ENCODE data around the gene ZNHIT1. TPM values are rescaled to one million over a fixed set of nuclear protein-coding genes. Genes with fewer than 3 reads are reported as not detected.

The ZNHIT1 gene
- total RNA-seq, 1 experiment from 2014 or later, result 121 TPM

Other genes with a start within 250 kb of the ZNHIT1 start
- 0.72 and 5.6 TPM in 2 replicates for gene MUC12, start 248.6 kb upstream of the ZNHIT1 start, total RNA-seq (2014; rRNA removed; shearing (Covaris generic))
- gene MUC17, start 198.1 kb upstream of the ZNHIT1 start, total RNA-seq (2014; rRNA removed; shearing (Covaris generic)), result not detected in 2 replicates
- gene TRIM56, start 132.7 kb upstream of the ZNHIT1 start, total RNA-seq (2014; rRNA removed; shearing (Covaris generic)), result 4.7 and 5.0 TPM in 2 replicates
- gene SERPINE1, start 91.1 kb upstream of the ZNHIT1 start, total RNA-seq (2014; rRNA removed; shearing (Covaris generic)), result 221 and 238 TPM in 2 replicates
- 135 and 162 TPM in 2 replicates for gene AP1S1, start 63.7 kb upstream of the ZNHIT1 start, total RNA-seq (2014; rRNA removed; shearing (Covaris generic))
- gene VGF, start 52.6 kb upstream of the ZNHIT1 start, total RNA-seq (2014; rRNA removed; shearing (Covaris generic)), result 0.12 and 0.59 TPM in 2 replicates
- not detected in 2 replicates for gene NAT16, start 37.9 kb upstream of the ZNHIT1 start, total RNA-seq (2014; rRNA removed; shearing (Covaris generic))
- gene MOGAT3, start 17.1 kb upstream of the ZNHIT1 start, total RNA-seq (2014; rRNA removed; shearing (Covaris generic)), result not detected in 2 replicates
- 141 and 167 TPM in 2 replicates for gene PLOD3, start 584 bp upstream of the ZNHIT1 start, total RNA-seq (2014; rRNA removed; shearing (Covaris generic))
- gene CLDN15, start 19.6 kb downstream of the ZNHIT1 start, total RNA-seq (2014; rRNA removed; shearing (Covaris generic)), result 0.36 and 0.49 TPM in 2 replicates
- 239 and 343 TPM in 2 replicates for gene FIS1, start 26.9 kb downstream of the ZNHIT1 start, total RNA-seq (2014; rRNA removed; shearing (Covaris generic))
- 58.2 and 62.0 TPM in 2 replicates for gene IFT22, start 103.6 kb downstream of the ZNHIT1 start, total RNA-seq (2014; rRNA removed; shearing (Covaris generic))
- 0.29 and 0.60 TPM in 2 replicates for gene COL26A1, start 144.7 kb downstream of the ZNHIT1 start, total RNA-seq (2014; rRNA removed; shearing (Covaris generic))

All from RPMI7951 (cell line).